DMS53 treated with DMSO at 0.1 percent for 48 hours (cell line): ENCODE results near the gene ABL2.
"Not testable (repeated sequence)": the region's sequence is repeated elsewhere in the genome, so short reads cannot be mapped to it uniquely, and the experiment has no call there.

Experiments used
- DNase-seq: peaks from one replicate; lab custom pipeline; 2025; ENCODE audit not compliant: unreplicated experiment; lab: John Stamatoyannopoulos, UW

ABL2 gene

DNA sequence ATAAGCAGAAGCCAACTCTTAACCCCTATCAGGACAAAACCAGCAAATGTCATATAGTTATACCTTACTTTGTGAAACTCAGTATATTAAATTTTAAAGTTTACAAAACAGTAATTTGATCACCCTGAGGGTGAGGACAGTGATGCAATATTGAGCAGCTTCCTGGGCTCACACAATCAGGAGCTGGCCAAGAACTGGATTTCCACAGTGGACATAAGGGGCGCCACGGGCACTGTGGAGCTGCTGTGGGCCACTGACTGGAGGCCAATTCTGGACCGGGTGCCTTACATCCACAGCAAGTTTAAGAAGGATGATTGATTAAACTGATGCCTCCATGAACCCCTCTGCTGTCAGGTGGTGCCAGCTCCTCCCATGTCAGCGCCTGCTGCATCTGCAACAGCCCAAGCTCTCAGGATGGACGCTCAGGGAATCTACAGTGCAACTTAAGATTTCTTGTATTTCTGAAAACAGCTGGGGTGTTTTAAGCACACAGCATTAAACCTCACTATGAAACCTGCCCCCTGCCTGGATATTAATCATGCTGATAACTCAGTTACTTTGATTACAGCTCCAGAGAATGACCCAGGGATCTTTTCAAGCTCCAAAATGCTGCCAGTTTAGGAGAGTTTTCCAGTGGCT, 91.7 kb downstream of the ABL2 start:
- DNase-seq = no peak

DNA sequence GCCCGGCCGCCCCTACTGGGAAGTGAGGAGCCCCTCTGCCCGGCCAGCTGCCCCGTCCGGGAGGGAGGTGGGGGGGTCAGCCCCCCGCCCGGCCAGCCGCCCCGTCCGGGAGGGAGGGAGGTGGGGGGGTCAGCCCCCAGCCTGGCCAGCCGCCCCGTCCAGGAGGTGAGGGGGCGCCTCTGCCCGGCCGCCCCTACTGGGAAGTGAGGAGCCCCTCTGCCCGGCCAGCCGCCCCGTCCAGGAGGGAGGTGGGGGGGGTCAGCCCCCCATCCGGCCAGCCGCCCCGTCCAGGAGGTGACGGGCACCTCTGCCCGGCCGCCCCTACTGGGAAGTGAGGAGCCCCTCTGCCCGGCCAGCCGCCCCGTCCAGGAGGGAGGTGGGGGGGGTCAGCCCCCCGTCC, 93.8 kb downstream of the ABL2 start:
- DNase-seq = not testable (repeated sequence)

DNA sequence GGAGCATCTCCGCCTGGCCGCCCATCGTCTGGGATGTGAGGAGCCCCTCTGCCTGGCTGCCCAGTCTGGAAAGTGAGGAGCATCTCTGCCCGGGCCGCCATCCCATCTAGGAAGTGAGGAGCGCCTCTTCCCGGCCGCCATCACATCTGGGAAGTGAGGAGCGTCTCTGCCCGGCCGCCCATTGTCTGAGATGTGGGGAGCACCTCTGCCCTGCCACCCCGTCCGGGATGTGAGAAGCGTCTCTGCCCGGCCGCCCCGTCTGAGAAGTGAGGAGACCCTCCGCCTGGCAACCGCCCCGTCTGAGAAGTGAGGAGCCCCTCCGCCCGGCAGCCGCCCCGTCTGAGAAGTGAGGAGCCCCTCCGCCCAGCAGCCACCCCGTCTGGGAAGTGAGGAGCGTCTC, 94.3 kb downstream of the ABL2 start:
- DNase-seq = not testable (repeated sequence)

DNA sequence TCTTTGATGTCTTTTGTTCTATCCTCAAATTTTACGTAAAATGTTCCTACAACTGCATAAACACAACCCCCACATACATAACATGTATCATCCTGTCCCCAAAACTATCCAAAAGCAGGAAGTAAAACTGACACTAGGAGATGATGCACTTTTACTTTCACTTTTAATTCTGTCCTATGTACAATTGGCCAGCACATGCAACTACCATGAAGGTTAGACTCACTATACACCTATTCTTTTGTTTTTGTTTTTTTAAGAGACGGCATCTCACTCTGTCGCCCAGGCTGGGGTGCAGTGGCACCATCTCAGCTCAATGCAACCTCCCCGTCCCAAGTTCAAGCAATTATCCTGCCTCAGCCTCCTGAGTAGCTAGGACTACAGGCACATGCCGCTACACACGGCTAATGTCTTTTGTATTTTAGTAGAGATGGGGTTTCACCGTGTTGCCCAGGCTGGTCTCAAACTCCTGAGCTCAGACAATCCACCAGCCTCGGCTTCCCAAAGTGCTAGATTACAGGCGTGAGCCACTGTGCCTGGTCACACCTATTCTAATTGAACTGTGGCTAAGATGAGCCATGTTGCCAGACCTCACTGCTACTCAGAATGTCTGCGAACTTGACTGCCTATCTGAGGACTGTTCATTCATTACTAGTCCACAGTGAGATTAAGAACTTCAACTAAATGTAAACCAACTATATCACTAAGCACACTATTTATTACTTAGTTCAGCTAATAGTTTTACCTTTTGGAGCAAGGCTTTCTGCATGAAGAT, 99.6 kb downstream of the ABL2 start:
- DNase-seq = peak; percentile 40

DNA sequence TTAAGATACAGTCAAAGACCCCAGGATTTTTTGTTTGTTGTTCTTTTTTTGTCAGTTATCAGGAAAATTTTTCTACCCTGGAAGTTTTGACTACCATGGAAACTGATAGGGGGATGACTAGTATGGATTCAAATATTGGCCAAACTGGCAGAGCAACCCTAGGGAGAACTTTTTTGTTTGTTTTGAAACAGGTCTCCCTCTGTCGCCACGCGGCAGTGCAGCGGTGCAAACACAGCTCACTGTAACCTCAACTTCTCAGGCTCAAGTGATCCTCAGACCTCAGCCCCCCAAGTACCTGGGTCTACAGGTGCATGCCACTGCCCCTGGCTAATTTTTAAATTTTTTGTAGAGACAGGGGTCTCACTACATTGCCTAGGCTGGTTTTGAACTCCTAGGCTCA, 101.0 kb downstream of the ABL2 start:
- no peak for DNase-seq

DNA sequence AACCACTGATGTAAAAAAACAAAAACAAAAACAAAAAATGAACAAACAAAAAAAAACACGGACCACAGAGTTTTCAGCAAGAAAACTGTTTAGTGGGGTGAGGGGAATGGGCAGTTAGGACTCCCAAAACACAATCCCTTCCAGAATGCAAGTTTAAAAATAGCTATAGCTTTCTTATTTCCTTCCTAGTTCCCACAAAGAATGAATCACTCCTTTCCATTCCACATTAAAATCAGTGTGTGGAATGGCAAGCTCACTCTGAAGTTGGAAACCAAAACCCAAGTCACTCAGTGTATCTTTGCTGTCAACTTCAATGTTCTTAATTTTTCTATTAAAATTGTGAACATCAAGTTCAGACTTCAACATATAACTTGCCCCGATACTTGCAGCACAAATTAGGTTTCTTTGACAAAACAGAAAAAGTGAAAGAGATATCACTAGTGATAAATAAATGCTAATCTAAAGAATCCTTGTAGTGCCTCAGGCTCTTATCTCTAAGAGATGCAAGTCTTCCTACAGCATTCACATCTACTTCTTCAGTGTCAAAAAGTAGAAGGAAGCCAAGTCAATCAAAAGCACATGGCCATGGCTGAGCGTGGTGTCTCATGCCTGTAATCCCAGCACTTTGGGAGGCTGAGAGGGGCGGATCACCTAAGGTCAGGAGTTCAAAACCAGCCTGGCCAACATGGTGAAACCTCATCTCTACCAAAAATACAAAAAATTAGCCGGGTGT, 102.1 kb downstream of the ABL2 start:
- DNase-seq = no peak

DNA sequence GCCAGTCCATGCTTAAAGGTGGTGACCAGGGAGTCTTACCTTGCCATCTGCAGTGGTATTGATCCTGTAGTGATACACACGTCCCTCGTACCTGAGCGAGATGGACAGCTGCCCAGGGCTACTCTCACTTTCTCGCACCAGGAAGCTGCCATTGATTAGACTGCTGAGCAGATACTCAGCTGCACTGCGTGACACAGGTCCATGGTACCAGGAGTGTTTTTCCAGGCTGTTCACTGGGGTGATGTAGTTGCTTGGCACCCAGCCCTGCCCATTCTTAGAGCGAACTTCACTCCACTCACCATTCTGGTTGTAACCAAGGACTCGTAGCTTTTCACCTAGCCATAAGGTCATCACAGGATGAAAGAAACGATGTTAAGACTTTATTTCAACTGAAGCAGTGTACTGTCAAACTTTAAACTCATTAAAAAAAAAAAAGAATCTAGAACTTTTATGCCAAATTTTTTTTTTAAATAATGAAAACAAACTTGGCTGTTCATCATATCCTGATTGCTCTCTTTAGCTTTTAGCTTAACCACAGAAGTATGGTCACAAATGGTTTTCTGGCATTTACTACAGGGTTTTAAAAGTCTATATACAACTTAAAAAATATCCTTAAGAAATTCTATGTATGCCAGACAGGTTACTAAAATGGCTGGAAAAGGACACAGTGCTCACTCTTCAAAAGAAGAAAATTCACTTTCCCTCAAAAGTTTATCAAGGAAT, 103.0 kb downstream of the ABL2 start:
- no peak for DNase-seq

DNA sequence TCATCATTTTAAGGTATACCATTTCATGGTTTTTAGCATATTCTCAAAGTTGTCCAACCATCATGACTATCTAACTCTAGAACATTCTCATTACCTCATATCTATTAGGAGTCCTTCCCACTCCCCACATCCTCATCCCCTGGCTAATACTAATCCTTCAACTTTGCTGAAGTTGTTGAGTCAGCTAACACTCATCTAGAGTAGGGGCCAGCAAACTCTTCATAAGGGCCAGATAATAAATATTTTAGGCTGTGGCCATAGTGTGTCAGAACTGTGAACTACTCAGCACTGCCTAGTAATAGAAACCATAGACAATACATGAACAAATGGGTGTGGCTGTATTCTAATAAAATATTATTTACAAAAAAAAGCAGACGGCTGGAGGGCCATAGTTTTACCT, 104.6 kb downstream of the ABL2 start:
- DNase-seq = no peak

DNA sequence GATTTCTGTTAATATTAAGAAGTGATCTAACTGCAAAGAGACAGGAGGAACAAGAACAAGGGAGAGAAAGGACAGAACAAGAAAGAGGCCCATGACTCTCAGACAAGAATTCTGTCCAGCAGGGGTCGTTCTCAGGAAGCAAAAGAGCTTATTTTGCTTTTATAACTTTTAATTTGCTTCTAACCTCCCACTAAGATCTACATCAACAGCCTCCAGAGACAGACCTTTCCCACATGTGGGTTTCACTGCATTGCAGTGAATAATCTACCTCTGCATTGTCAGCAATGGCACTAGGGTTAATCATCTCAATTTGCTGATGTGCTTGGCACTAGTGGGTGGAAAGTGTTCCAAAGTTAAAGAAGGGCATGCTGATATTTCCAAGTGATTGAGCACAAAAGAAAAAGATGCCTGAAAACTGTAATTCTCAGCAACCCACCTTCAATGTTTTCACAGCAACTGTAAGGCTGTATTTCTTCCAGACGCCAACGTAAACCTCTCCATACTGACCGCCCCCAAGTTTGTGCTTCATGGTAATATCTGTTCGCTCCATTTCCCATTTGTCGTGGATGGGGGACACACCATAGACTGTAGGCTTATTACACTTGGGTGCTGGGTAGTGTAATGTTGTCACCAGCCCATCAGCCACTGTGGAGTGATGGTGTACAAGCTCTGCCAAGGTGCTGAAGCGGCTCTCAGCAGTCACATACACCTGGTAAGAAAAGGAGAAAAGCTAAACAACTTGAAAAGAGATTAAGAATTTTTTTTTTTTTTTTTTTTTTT, 108.1 kb downstream of the ABL2 start:
- no peak for DNase-seq

DNA sequence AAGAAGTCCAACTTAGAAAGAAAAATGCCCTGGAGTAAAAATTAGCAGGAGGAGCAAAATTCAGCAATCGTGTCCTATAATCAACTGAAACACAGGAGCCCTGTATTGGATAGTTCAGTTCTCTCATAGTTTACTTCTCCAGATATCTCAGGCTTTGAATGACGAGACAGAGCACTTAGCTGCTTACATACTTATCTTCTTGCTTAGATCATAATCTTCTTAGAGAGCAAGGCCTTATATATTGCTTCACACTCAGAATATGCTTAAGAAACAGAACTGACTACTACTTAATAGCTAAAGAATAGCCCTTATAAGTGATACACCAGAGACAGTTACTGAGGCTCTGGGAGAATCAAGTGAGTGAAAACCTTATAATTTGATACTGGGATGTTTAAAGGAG, 108.7 kb downstream of the ABL2 start:
- no peak for DNase-seq

DNA sequence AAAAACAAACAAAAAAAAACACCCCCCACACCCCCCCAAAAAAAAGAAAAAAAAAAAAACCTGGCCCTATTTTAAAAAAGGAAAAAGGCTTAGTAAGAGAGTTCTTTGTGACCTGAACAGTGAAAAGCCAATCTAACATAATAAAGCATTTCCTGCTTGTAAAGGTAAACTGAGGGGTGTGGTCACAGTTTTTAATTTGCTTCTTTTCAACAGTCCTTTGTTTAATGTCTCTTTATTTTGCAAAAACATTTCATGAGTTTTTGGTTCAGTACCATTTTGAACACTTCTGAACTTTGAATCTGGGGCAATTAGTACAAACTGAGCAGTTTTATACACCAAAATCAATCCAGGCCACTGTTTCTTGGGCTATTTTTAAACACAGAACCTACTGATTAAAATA, 110.0 kb downstream of the ABL2 start:
- DNase-seq = no peak

DNA sequence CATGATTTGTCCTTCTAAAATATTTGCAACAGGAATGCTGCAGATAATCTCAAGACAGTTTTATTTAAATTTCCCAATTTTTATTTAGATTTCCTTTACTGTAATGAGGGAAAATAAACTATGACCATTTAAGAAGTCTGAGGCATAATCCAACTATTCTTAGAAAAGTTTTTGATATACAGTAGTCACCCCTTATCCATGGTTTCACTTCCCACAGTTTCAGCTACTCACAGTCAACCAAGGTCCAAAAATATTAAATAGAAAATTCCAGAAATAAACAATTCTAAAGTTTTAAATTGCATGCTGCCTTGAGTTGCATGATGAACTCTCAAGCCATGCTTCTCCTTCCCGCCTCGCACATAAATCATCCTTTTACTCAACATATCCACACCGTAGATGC, 114.3 kb downstream of the ABL2 start:
- no peak for DNase-seq

DNA sequence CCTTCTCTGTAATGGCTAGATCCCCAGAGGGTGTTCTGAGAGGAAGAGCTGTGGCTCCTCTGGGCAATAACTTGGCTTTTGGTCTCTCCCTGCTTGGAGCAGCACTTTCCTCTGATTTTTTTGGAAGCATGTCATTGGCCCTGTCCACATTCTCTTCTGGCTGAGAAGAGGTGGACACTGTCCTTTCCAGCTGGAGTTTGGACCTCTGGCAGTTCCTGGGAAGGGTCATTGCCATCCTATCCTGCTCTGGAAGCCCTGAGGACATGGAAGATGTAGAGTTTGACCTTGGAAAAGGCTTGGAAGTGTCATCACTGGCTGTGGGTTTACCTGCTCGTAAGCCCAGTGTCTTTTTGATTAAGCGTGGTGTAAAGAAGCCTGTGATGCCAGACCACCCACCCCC, 120.8 kb downstream of the ABL2 start:
- no peak for DNase-seq

DNA sequence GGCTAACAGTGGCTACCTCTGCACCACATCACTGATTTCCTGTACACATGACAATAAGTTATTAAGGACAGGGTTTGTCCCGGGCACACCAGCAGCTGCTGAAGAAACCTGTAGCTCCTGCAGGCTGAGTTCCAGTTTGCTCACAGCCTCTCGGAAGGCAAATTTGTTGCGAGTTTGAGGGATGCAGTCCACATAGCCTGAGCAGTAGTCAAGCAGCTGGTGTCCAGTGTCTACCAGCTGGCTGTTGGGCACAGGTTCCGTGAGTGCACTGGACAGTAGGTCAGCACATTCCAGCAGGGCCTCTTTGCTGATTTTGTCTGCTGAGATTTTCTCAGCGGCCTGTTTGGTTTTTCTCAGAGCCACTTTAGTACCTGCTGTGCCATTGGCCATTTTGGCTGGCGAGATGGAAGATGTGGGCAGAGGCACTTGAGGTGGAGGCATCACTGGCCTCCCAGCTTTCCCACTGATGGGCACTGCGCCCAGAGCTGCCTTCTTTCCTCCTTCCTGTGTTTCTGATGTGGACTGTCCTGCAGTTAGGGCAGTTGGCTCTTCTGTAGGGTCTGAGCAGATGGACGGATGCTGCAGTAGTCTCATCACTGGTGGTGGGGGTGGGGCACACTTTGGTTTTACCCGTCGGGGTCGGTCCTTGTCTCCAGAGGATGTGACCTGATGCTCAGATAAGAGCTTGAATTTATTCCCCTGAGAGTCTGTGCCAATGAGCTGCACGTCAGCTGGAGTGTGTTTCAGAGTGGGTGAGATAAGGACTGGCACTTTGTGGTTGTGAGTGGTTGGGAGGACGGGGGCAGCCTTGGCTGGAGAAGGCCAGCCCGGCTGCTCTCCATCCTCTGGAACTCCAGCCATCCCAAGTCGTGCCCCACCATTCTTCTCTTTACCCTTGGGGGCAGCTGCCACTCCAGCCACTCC, 121.5 kb downstream of the ABL2 start:
- no peak for DNase-seq

DNA sequence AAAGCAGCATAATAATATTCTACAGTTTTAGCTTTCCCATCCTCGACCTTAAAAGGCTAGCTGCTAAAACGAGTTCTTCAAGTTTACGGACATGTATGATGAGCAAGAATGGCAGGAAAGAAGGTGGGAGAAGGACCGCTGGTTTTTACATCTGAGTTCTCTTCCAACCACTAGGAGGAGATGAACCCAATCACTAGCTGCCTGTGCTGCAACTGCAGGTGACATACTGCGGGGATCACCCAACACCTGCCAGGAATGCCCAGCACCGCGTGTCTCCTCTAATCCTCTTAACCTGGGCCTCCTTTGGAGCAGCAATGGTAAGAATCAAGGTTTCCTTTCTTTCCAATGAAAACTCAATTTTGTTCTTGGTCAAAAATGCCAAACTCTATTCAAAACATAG, 124.1 kb downstream of the ABL2 start:
- no peak for DNase-seq

DNA sequence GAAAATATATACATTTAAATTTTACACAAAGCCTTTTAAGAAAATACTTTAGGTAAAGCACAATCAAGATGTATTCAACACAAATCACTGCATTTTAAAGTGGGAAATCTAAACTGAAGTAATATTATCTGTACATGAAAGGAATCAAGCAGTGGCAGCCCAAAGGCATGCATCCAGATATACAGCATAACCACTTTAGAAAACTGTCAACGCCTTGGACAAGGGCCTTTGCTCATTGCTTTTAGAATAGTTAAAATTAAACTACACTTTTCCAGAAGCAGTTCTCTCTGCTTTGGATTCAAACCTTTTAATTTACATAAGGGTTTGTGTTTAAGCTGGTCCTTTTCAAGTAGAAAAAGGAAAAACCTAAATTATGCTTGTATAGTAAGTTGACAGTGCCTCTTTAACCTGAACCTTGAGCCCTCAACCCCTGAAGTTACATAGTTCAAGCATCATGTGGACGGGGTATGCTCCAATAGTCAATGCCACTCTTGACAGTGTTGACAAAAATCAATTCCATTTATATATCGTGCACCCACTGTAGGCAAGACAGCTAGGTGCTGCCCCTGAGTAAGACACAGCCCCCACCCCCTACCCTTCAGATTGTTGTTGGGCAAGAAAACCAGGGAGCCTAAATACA, 124.7 kb downstream of the ABL2 start:
- DNase-seq = no peak

DNA sequence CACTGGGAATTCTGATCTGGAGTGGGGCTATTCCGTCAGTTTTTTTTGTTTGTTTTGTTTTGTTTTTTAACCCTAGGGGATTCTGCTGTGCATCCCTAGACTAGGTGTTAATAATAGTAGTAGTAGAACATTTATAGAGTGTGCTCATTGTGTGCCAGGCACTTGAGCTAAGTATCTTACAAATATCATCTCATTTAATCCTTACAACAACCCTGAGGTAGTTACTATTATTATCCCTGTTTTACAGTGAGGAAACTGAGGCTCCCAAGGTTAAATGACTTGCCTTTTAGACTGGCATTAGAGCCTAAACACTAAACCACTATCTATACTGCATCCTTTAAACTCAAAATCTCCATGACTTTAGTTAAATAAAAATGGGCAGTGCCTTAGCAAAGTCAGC, 125.5 kb downstream of the ABL2 start:
- no peak for DNase-seq

DNA sequence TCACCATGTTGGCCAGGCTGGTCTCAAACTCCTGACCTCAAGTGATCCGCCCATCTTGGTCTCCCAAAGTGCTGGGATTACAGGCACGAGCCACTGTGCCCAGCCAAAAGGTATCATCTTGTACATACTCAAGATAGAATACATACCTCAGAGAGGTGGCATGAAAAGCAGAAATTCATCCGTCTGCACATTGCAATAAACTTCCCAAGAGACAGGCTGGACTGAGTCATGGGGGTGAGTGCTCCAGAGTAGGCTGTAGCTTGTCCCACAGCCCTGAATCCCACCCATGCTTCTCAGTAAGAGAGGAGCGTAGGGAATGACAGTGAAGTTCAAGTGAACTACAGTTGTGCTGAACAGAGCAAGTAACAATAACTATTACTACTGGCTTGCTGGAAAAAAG, 127.9 kb downstream of the ABL2 start:
- DNase-seq = no peak

DNA sequence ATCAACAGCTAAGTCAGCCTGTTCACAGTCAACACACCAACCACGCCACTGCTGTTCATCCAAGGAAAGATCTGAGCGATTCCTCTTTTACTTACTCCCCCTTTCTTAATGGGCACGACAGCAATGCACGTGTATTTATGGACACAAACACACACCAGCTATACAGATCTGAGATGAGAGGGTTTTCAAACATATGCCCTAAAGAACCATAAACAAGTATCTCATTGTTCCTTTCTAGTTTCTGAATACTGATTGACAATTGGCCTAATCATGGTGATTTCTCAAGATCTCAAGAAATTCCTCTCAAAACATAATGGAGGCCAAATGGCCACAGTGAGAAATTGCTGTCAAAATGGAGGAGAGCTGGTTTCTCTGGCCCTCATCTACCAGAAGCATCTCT, 129.6 kb downstream of the ABL2 start:
- DNase-seq = no peak
